Heart left ventricle (tissue), 13 donors: ENCODE results near the gene KCNN3.

Experiments
- CTCF ChIP-seq, 12 donors: fragments of 200-600 bp; sonication (generic) in 4 of 12; IDR thresholded peaks; one replicate each; pipeline versions ENCODE4 v1.5.0 to v1.8.0; 2018 to 2022; ENCODE audit warnings: antibody characterized with exemption in 12 of 12, mild to moderate bottlenecking in 5 of 12
- POLR2A ChIP-seq, 2 donors: fragments of 450-650 bp; IDR thresholded peaks; one replicate each; pipeline ENCODE4 v1.6.1; 2017; ENCODE audit warnings: antibody characterized with exemption in 2 of 2, mild to moderate bottlenecking in 2 of 2, moderate library complexity in 2 of 2
- donor health status: ischemic (EF 13 %, LVEDD 7.1; RV severe dilation, severe dysfunction).
- donor health status: DM: no; HTN: yes; CAD: no.
- donor health status: DM: no; HTN: no; CAD: no.
- donor health status: ischemic (EF 25% LVEDD 6.9; RV normal size, moderate dysfunction).
- donor health status: ischemic (EF 25% LVEDD 5.7; RV mildly dilated, moderate dysfunction).
- donor health status: ischemic (EF 35%, LVEDD 5.7; RV mildly dilated, moderate dysfunction).
- donor health status: nonischemic (EF 11% LVEDD 7.7; RV severe dilation, severe dysfunction).
- donor health status: DM: yes; HTN: yes; CAD: no.
- donor health status: PGD.
- donor health status: ischemic (EF 29% LVEDD 5.4; RV normal size, mild dysfunction).
- donor health status: nonischemic (EF 23%, LVEDD 6.1; RV moderate dilation, normal function).

- TF ChIP-seq CTCF (IDR thresholded peaks at IDR 0.05) = no peak
- no peak for TF ChIP-seq POLR2A (IDR thresholded peaks at IDR 0.05)
These were observed 164.5 kb downstream of the KCNN3 start for GRCh38 chr1:154705544-154705943.
